Mesenteric fat pad (tissue), 1 donor: ENCODE results near the gene GHR. TPM values are rescaled to one million over a fixed set of nuclear protein-coding genes. Genes with fewer than 3 reads are reported as not detected.

Source experiments
- DNase-seq: peaks from one replicate; pipeline ENCODE4 v3.0.0-alpha.2; 2020; ENCODE audit warnings: low spot score
- total RNA-seq: library from RNA; stranded (reverse); fragmentation: NEBNext Ultra II Directional; extraction: Animal tissue kit (Norgen Biotek cat#: 25700); gene quantifications from one replicate; pipeline ENCODE4 v1.2.1, GENCODE V29; 2021
- donor health status: DM: yes; HTN: yes; CAD: no.

Gene GHR
- total RNA-seq, 1 donor from 2014 or later = 145 TPM

DNA sequence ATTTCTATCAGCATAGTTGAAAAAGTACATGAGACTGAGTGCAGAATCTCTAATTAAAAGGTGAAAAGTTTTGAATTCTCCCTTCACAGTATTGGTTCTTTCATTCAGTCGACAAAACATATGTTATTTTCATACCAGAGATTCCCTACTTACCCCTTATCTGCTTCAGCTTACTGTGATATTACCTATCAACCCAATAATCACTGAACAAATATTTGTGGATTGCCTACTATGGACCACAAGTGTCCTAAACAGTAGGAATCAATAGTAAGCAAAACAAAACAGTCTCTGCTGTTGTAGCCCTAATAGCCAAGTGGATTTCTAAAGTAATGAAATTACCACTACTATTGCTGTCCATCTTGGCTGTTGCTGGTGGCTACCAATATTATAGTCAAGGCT is 344.9 kb downstream of the GHR start:
- DNase-seq = no peak

DNA sequence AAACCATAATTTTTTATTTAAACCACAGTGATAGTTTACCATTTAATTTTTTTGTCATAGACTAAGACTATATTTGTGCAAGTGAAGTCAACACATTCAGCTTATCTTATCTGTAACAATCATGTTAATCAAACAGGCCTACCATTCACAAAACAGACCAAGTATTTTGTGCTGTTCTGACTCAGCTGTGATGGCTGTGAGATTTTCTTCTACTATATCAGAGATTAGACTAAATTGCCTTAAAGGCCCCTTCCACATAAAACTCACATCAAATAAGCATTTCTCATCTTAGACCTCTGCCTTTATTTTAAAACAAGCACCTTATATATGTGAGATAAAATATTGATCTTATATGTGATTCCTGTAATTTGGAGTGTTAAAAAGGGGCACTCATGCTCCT is 346.8 kb downstream of the GHR start:
- DNase-seq = no peak
